ENCODE results near the gene CYSRT1. TPM values are rescaled to one million over a fixed set of nuclear protein-coding genes. Genes with fewer than 3 reads are reported as not detected.

Gene CYSRT1
- total RNA-seq, 2 experiments from 2014 or later: 1.7 to 2.9 TPM

- TF ChIP-seq CTCF (conservative IDR thresholded peaks at IDR 0.05; ENCODE audit: low read length): no peak
- TF ChIP-seq EZH2phosphoT487 (IDR thresholded peaks at IDR 0.05; ENCODE audit: borderline replicate concordance, low read depth, low read length): no peak
- BruUV-seq (replicated peaks): no TSS peak
- POLR2A ChIA-PET: interaction anchor here (1.1 kb wide), 1 partner anchor 12 kb away, joined by 3 read pairs; no protein-coding TSS in a partner anchor
- H3K4me2 ChIP-seq (ENCODE audit: low read length): no peak overlapping the region
- peaks cover 18% of the 10 kb centered on the region; the same call in 1 of the 2 replicates for H3K79me2 ChIP-seq (ENCODE audit: insufficient read depth, low read depth, low read length)
- CTCF ChIA-PET (ENCODE audit: unreplicated experiment): no interaction called here
- H3K9me2 ChIP-seq (ENCODE audit: insufficient read depth, low read length): no peaks in the 10 kb centered on the region
- no peak overlapping the region for H2AFZ ChIP-seq (ENCODE audit: low read length)
- no peaks in the 10 kb centered on the region for H3K9me3 ChIP-seq (ENCODE audit: low read length)
- H4K20me1 ChIP-seq (ENCODE audit: insufficient read depth, low read length): no peaks in the 10 kb centered on the region
- H3K27ac ChIP-seq (ENCODE audit: low read depth, low read length, poor library complexity, severe bottlenecking): peak overlapping the region; percentile 90
- intact Hi-C loops (cut with micrococcal nuclease; ENCODE audit: unreplicated experiment): no loop called here
- H3K4me1 ChIP-seq (ENCODE audit: insufficient read depth, low read length, poor library complexity, severe bottlenecking): peaks cover 44% of the 10 kb centered on the region
- DNase-seq (ENCODE audit: low spot score): no peak
- H3K4me3 ChIP-seq (ENCODE audit: low read depth, low read length, poor library complexity, severe bottlenecking): no peak overlapping the region
- H3K36me3 ChIP-seq (ENCODE audit: insufficient read depth, low read length): peaks cover 64% of the 10 kb centered on the region
Measured at GRCh38 chr9:137266162-137266527, 41.2 kb downstream of the CYSRT1 start.

DNA sequence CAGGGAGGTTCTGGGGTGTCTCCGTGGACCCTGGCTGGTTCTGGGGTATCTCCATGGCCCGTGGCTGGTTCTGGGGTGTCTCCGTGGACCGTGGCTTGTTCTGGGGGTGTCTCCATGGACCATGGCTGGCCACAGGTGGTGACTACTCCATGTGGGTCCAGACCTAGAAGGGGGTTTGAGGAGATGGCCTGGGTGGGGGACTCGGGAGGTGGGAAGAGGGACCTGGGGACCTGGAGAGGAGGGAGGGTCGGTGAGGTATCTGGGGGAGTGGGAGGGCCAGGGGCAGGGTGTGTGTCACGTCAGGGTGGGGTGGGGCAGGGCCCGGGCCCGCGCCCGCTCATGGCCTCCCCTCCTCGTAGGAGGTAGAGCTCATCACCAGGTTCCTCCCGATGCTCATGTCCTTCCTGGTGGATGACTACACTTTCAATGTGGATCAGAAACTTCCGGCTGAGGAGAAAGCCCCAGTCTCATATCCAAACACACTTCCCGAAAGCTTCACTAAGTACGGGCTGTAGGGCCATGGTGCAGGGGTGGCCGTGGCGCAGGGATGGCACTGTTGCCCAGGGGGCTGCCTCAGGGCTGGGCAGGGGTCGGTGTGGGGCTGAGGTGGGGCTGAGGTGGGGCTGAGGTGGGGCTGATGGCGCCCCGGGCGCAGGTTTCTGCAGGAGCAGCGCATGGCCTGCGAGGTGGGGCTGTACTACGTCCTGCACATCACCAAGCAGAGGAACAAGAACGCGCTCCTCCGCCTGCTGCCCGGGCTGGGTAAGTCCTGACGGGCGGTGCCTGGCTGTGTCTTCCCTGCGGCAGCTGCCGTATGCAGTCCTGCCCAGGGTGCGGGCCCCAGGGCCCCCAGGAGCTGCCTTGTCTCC, 41.8 kb downstream of the CYSRT1 start:
- BruUV-seq (replicated peaks): no TSS peak
- Histone ChIP-seq H3K79me2 (ENCODE audit: insufficient read depth, low read depth, low read length) (peaks cover 18% of the 10 kb centered on the region; the same call in 1 of the 2 replicates), H3K36me3 (ENCODE audit: insufficient read depth, low read length) (peaks cover 66% of the 10 kb centered on the region), H2AFZ (ENCODE audit: low read length) (no peak overlapping the region), H3K4me3 (ENCODE audit: low read depth, low read length, poor library complexity, severe bottlenecking) (peak overlapping the region; percentile 65), H3K27ac (ENCODE audit: low read depth, low read length, poor library complexity, severe bottlenecking) (peak overlapping the region; percentile 90), H3K4me1 (ENCODE audit: insufficient read depth, low read length, poor library complexity, severe bottlenecking) (peaks cover 48% of the 10 kb centered on the region), H3K9me3 (ENCODE audit: low read length) (no peaks in the 10 kb centered on the region), H3K9me2 (ENCODE audit: insufficient read depth, low read length) (no peaks in the 10 kb centered on the region), H4K20me1 (ENCODE audit: insufficient read depth, low read length) (no peaks in the 10 kb centered on the region), H3K4me2 (ENCODE audit: low read length) (peak overlapping the region; percentile 90)
- intact Hi-C loops (cut with micrococcal nuclease; ENCODE audit: unreplicated experiment): no loop called here
- ChIA-PET POLR2A (interaction anchor here (0.6 to 1.1 kb wide), 2 partner anchors 13 to 116 kb away, joined by 3 to 5 read pairs; no protein-coding TSS in a partner anchor), CTCF (ENCODE audit: unreplicated experiment) (interaction anchor here (0.6 kb wide), 1 partner anchor 173 kb away, joined by 3 read pairs; no protein-coding TSS in a partner anchor)
- no peak for DNase-seq (ENCODE audit: low spot score)
- TF ChIP-seq EZH2phosphoT487 (IDR thresholded peaks at IDR 0.05; ENCODE audit: borderline replicate concordance, low read depth, low read length) (no peak), CTCF (conservative IDR thresholded peaks at IDR 0.05; ENCODE audit: low read length) (no peak)

DNA sequence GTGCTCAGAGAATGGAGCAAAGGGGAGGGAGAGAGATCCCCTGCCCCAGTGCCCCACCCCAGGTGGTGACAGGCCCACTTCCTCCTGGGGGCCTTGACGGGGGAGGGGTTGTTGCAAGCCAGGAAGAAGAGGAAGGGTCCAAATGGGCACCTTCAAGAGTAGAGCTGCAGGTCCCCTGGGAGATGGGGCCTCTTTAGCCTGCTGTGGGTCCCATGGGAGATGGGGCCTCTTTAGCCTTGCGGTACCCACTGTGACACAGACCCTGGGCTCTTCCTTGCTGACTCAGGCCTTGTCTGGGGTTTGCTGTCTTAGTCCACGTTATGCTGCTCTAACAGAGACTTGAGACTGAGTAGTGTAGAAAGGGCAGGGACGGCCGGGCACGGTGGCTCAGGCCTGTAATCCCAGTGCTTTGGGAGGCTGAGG, 43.0 kb downstream of the CYSRT1 start:
- BruUV-seq (replicated peaks): no TSS peak

More for the DNA sequence above, 43.0 kb downstream of the CYSRT1 start:
- H3K79me2 ChIP-seq (ENCODE audit: insufficient read depth, low read depth, low read length): peaks cover 18% of the 10 kb centered on the region; the same call in 1 of the 2 replicates
- peak overlapping the region; percentile 90 for H3K4me2 ChIP-seq (ENCODE audit: low read length)
- ChIA-PET POLR2A (no interaction called here), CTCF (ENCODE audit: unreplicated experiment) (no interaction called here)
- no peaks in the 10 kb centered on the region for H3K9me3 ChIP-seq (ENCODE audit: low read length)
- TF ChIP-seq CTCF (conservative IDR thresholded peaks at IDR 0.05; ENCODE audit: low read length) (no peak), EZH2phosphoT487 (IDR thresholded peaks at IDR 0.05; ENCODE audit: borderline replicate concordance, low read depth, low read length) (no peak)
- H3K4me1 ChIP-seq (ENCODE audit: insufficient read depth, low read length, poor library complexity, severe bottlenecking): peaks cover 48% of the 10 kb centered on the region
- H3K36me3 ChIP-seq (ENCODE audit: insufficient read depth, low read length): peaks cover 75% of the 10 kb centered on the region
- H3K27ac ChIP-seq (ENCODE audit: low read depth, low read length, poor library complexity, severe bottlenecking): peak overlapping the region; percentile 90
- H3K4me3 ChIP-seq (ENCODE audit: low read depth, low read length, poor library complexity, severe bottlenecking): peak overlapping the region; percentile 65
- intact Hi-C loops (cut with micrococcal nuclease; ENCODE audit: unreplicated experiment): loop anchor here (1.0 to 2.0 kb wide), 3 partner anchors 9 to 68 kb away; partner anchors contain the start of genes TOR4A and TPRN
- no peak overlapping the region for H2AFZ ChIP-seq (ENCODE audit: low read length)
- no peaks in the 10 kb centered on the region for H4K20me1 ChIP-seq (ENCODE audit: insufficient read depth, low read length)
- peak; percentile 98 for DNase-seq (ENCODE audit: low spot score)
- no peaks in the 10 kb centered on the region for H3K9me2 ChIP-seq (ENCODE audit: insufficient read depth, low read length)

Measured in OCI-LY7 (cell line).